WTC11 (cell line): Measurements from ENCODE around the gene MYPN. TPM values are rescaled to one million over a fixed set of nuclear protein-coding genes. Genes with fewer than 3 reads are reported as not detected.

Source experiments
- ATAC-seq: fragments of 200-7000 bp; cut with Tn5 transposase; 2 replicates; pipeline ENCODE4 v1.10.0; 2021; ENCODE audit warnings: mild to moderate bottlenecking, moderate library complexity
- CTCF ChIA-PET: fragments of 300-600 bp; sonication (Branson Sonifier 250); formaldehyde crosslinking; loops from one replicate; lab custom pipeline; 2021; ENCODE audit warnings: antibody characterized with exemption; lab: Charles Lee
- POLR2A ChIA-PET: fragments of 350-600 bp; sonication (Branson Sonifier 250); formaldehyde crosslinking; loops from one replicate; lab custom pipeline; 2021; ENCODE audit warnings: antibody characterized with exemption; lab: Charles Lee
- DNase-seq: peaks from one replicate; pipeline ENCODE4 v3.0.0; 2021; ENCODE audit warnings: low spot score
- H3K27ac Mint-ChIP-seq: 2 replicates; pipeline ENCODE4 v1.8.0; 2021; ENCODE audit warnings: mixed read lengths
- H3K27me3 Mint-ChIP-seq: 2 replicates; pipeline ENCODE4 v1.8.0; 2021; ENCODE audit warnings: low read depth, mild to moderate bottlenecking, moderate library complexity, mixed read lengths
- H3K36me3 Mint-ChIP-seq: 2 replicates; pipeline ENCODE4 v1.8.0; 2021; ENCODE audit warnings: mixed read lengths
- H3K4me1 Mint-ChIP-seq: 2 replicates; pipeline ENCODE4 v1.8.0; 2022; ENCODE audit warnings: mixed read lengths
- H3K4me3 Mint-ChIP-seq: 2 replicates; pipeline ENCODE4 v1.8.0; 2021; ENCODE audit warnings: mild to moderate bottlenecking, moderate library complexity, mixed read lengths
- H3K9me3 Mint-ChIP-seq: 2 replicates; pipeline ENCODE4 v1.8.0; 2021; ENCODE audit warnings: mixed read lengths
- ELF4 ChIP-seq: sonication (generic); formaldehyde crosslinking; IDR thresholded peaks from 2 replicates; pipeline ENCODE4 v1.8.1; 2022; ENCODE audit warnings: low read depth, mild to moderate bottlenecking, moderate library complexity, missing genetic modification reagents
- EMX1 ChIP-seq: fragments of 250-450 bp; sonication (Bioruptor Pico); IDR thresholded peaks from 2 replicates; pipeline ENCODE4 v1.8.0; 2021; ENCODE audit warnings: mild to moderate bottlenecking
- FOXK1 ChIP-seq: sonication (generic); formaldehyde crosslinking; IDR thresholded peaks from 2 replicates; pipeline ENCODE4 v1.8.0; 2022; ENCODE audit warnings: mild to moderate bottlenecking, moderate library complexity, missing genetic modification reagents
- GABPB1 ChIP-seq: sonication (generic); formaldehyde crosslinking; IDR thresholded peaks from 2 replicates; pipeline ENCODE4 v1.8.1; 2023; ENCODE audit warnings: mild to moderate bottlenecking, missing genetic modification reagents
- NFE2L1 ChIP-seq: sonication (generic); formaldehyde crosslinking; IDR thresholded peaks from 2 replicates; pipeline ENCODE4 v1.8.1; 2023; ENCODE audit warnings: missing genetic modification reagents
- NR2C2 ChIP-seq: sonication (generic); formaldehyde crosslinking; IDR thresholded peaks from 2 replicates; pipeline ENCODE4 v1.8.0; 2022; ENCODE audit warnings: mild to moderate bottlenecking, missing genetic modification reagents
- SMAD3 ChIP-seq: sonication (generic); formaldehyde crosslinking; IDR thresholded peaks from 2 replicates; pipeline ENCODE4 v1.8.0; 2022; ENCODE audit warnings: missing genetic modification reagents, mild to moderate bottlenecking, borderline replicate concordance
- ZNF138 ChIP-seq: sonication (generic); formaldehyde crosslinking; conservative IDR thresholded peaks from 2 replicates; pipeline ENCODE4 v1.8.1; 2022; ENCODE audit warnings: mild to moderate bottlenecking, moderate library complexity, missing genetic modification reagents
- ZNF219 ChIP-seq: sonication (generic); formaldehyde crosslinking; IDR thresholded peaks from 2 replicates; pipeline ENCODE4 v1.8.0; 2023; ENCODE audit warnings: missing genetic modification reagents, mild to moderate bottlenecking, borderline replicate concordance
- ZNF416 ChIP-seq: fragments of 250-450 bp; sonication (Bioruptor Pico); IDR thresholded peaks from 2 replicates; pipeline ENCODE4 v1.9.0; 2021; ENCODE audit warnings: mild to moderate bottlenecking, inconsistent platforms
- total RNA-seq: library from RNA; stranded (reverse); gene quantifications from 3 replicates; pipeline ENCODE4 v1.2.3, GENCODE V29; 2021
- TF ChIP-seq, protein P1 (sequence below): fragments of 250-450 bp; sonication (Bioruptor Pico); IDR thresholded peaks from 2 replicates; pipeline ENCODE4 v1.8.0; 2021; ENCODE audit warnings: mild to moderate bottlenecking
- TF ChIP-seq, protein P2 (sequence below): sonication (generic); formaldehyde crosslinking; IDR thresholded peaks from 2 replicates; pipeline ENCODE4 v1.8.0; 2023; ENCODE audit warnings: missing genetic modification reagents
- TF ChIP-seq, protein P3 (sequence below): sonication (generic); formaldehyde crosslinking; IDR thresholded peaks from 2 replicates; pipeline ENCODE4 v1.8.1; 2023; ENCODE audit warnings: mild to moderate bottlenecking, missing genetic modification reagents, moderate library complexity
- TF ChIP-seq, protein P4 (sequence below): sonication (generic); formaldehyde crosslinking; IDR thresholded peaks from 2 replicates; pipeline ENCODE4 v1.8.1; 2023; ENCODE audit warnings: mild to moderate bottlenecking, missing genetic modification reagents
- TF ChIP-seq, protein P5 (sequence below): sonication (generic); formaldehyde crosslinking; IDR thresholded peaks from 2 replicates; pipeline ENCODE4 v1.8.0; 2022; ENCODE audit warnings: missing genetic modification reagents
- TF ChIP-seq, protein P6 (sequence below): fragments of 250-450 bp; sonication (Bioruptor Pico); IDR thresholded peaks from 2 replicates; pipeline ENCODE4 v1.9.0; 2021; ENCODE audit warnings: mild to moderate bottlenecking, borderline replicate concordance
- TF ChIP-seq, protein P7 (sequence below): sonication (generic); formaldehyde crosslinking; conservative IDR thresholded peaks from 2 replicates; pipeline ENCODE4 v1.8.1; 2022; ENCODE audit warnings: mild to moderate bottlenecking, missing genetic modification reagents
- TF ChIP-seq, protein P8 (sequence below): sonication (generic); formaldehyde crosslinking; IDR thresholded peaks from 2 replicates; pipeline ENCODE4 v1.8.1; 2023; ENCODE audit warnings: mild to moderate bottlenecking, missing genetic modification reagents
- TF ChIP-seq, protein P9 (sequence below): sonication (generic); formaldehyde crosslinking; IDR thresholded peaks from 2 replicates; pipeline ENCODE4 v1.8.1; 2022; ENCODE audit warnings: low read depth, missing genetic modification reagents, borderline replicate concordance

MYPN gene
- total RNA-seq, 1 experiment from 2014 or later: not detected

DNA sequence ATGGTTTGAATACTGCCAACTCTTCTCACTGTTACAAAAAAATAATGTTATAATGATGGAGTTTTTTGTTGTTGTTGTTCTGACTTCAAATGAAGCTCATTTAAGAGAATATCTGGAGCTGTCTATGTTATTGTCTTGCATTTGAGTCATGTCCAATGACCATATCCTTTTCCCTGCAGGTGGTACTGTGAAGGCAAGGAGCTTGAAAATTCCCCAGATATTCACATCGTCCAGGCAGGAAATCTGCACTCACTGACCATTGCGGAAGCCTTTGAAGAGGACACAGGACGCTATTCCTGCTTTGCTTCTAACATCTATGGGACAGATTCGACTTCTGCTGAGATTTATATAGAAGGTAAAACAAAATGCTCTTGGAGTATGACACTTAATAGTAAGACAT, 33.5 kb downstream of the MYPN start:
- H3K9me3 Mint-ChIP-seq: no peaks in the 10 kb centered on the region
- TF ChIP-seq GABPB1: no peak
- TF ChIP-seq, protein P1, sequence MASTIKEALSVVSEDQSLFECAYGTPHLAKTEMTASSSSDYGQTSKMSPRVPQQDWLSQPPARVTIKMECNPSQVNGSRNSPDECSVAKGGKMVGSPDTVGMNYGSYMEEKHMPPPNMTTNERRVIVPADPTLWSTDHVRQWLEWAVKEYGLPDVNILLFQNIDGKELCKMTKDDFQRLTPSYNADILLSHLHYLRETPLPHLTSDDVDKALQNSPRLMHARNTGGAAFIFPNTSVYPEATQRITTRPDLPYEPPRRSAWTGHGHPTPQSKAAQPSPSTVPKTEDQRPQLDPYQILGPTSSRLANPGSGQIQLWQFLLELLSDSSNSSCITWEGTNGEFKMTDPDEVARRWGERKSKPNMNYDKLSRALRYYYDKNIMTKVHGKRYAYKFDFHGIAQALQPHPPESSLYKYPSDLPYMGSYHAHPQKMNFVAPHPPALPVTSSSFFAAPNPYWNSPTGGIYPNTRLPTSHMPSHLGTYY (CRISPR knock-in tag): no peak
- no peak for TF ChIP-seq FOXK1 (CRISPR knock-in tag)
- TF ChIP-seq ZNF219 (CRISPR knock-in tag): no peak
- TF ChIP-seq NFE2L1 (CRISPR knock-in tag): no peak
- TF ChIP-seq, protein P2, sequence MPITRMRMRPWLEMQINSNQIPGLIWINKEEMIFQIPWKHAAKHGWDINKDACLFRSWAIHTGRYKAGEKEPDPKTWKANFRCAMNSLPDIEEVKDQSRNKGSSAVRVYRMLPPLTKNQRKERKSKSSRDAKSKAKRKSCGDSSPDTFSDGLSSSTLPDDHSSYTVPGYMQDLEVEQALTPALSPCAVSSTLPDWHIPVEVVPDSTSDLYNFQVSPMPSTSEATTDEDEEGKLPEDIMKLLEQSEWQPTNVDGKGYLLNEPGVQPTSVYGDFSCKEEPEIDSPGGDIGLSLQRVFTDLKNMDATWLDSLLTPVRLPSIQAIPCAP: no peak
- TF ChIP-seq, protein P3, sequence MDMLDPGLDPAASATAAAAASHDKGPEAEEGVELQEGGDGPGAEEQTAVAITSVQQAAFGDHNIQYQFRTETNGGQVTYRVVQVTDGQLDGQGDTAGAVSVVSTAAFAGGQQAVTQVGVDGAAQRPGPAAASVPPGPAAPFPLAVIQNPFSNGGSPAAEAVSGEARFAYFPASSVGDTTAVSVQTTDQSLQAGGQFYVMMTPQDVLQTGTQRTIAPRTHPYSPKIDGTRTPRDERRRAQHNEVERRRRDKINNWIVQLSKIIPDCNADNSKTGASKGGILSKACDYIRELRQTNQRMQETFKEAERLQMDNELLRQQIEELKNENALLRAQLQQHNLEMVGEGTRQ (CRISPR knock-in tag): no peak
- TF ChIP-seq ZNF416 (CRISPR knock-in tag): no peak
- TF ChIP-seq, protein P4, sequence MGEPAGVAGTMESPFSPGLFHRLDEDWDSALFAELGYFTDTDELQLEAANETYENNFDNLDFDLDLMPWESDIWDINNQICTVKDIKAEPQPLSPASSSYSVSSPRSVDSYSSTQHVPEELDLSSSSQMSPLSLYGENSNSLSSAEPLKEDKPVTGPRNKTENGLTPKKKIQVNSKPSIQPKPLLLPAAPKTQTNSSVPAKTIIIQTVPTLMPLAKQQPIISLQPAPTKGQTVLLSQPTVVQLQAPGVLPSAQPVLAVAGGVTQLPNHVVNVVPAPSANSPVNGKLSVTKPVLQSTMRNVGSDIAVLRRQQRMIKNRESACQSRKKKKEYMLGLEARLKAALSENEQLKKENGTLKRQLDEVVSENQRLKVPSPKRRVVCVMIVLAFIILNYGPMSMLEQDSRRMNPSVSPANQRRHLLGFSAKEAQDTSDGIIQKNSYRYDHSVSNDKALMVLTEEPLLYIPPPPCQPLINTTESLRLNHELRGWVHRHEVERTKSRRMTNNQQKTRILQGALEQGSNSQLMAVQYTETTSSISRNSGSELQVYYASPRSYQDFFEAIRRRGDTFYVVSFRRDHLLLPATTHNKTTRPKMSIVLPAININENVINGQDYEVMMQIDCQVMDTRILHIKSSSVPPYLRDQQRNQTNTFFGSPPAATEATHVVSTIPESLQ: no peak
- TF ChIP-seq, protein P5, sequence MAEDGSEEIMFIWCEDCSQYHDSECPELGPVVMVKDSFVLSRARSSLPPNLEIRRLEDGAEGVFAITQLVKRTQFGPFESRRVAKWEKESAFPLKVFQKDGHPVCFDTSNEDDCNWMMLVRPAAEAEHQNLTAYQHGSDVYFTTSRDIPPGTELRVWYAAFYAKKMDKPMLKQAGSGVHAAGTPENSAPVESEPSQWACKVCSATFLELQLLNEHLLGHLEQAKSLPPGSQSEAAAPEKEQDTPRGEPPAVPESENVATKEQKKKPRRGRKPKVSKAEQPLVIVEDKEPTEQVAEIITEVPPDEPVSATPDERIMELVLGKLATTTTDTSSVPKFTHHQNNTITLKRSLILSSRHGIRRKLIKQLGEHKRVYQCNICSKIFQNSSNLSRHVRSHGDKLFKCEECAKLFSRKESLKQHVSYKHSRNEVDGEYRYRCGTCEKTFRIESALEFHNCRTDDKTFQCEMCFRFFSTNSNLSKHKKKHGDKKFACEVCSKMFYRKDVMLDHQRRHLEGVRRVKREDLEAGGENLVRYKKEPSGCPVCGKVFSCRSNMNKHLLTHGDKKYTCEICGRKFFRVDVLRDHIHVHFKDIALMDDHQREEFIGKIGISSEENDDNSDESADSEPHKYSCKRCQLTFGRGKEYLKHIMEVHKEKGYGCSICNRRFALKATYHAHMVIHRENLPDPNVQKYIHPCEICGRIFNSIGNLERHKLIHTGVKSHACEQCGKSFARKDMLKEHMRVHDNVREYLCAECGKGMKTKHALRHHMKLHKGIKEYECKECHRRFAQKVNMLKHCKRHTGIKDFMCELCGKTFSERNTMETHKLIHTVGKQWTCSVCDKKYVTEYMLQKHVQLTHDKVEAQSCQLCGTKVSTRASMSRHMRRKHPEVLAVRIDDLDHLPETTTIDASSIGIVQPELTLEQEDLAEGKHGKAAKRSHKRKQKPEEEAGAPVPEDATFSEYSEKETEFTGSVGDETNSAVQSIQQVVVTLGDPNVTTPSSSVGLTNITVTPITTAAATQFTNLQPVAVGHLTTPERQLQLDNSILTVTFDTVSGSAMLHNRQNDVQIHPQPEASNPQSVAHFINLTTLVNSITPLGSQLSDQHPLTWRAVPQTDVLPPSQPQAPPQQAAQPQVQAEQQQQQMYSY: no peak
- TF ChIP-seq, protein P6, sequence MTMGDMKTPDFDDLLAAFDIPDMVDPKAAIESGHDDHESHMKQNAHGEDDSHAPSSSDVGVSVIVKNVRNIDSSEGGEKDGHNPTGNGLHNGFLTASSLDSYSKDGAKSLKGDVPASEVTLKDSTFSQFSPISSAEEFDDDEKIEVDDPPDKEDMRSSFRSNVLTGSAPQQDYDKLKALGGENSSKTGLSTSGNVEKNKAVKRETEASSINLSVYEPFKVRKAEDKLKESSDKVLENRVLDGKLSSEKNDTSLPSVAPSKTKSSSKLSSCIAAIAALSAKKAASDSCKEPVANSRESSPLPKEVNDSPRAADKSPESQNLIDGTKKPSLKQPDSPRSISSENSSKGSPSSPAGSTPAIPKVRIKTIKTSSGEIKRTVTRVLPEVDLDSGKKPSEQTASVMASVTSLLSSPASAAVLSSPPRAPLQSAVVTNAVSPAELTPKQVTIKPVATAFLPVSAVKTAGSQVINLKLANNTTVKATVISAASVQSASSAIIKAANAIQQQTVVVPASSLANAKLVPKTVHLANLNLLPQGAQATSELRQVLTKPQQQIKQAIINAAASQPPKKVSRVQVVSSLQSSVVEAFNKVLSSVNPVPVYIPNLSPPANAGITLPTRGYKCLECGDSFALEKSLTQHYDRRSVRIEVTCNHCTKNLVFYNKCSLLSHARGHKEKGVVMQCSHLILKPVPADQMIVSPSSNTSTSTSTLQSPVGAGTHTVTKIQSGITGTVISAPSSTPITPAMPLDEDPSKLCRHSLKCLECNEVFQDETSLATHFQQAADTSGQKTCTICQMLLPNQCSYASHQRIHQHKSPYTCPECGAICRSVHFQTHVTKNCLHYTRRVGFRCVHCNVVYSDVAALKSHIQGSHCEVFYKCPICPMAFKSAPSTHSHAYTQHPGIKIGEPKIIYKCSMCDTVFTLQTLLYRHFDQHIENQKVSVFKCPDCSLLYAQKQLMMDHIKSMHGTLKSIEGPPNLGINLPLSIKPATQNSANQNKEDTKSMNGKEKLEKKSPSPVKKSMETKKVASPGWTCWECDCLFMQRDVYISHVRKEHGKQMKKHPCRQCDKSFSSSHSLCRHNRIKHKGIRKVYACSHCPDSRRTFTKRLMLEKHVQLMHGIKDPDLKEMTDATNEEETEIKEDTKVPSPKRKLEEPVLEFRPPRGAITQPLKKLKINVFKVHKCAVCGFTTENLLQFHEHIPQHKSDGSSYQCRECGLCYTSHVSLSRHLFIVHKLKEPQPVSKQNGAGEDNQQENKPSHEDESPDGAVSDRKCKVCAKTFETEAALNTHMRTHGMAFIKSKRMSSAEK: no peak

DNA sequence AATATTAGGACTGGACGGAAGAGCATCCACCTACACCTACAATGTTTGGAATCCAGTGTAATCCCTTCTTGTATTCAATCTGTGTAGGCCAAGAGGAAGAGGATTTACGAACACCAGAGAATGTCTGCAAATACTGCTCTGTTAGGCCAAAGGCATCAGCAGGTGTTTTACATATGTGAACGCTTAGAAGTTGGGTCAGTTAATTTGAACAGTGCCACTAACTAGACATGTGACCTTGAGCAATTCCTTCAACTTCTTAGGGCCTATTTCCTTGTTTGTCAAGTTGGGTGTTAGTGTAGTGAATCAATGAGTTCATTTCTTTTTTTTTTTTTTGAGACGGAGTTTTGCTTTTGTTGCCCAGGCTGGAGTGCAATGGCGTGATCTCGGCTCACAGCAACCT, 35.4 kb downstream of the MYPN start:
- H3K27ac Mint-ChIP-seq: no peak overlapping the region
- H3K9me3 Mint-ChIP-seq: no peaks in the 10 kb centered on the region
- POLR2A ChIA-PET: no interaction called here
- H3K4me1 Mint-ChIP-seq: no peaks in the 10 kb centered on the region
- H3K4me3 Mint-ChIP-seq: no peak overlapping the region
- H3K27me3 Mint-ChIP-seq: no peaks in the 10 kb centered on the region; the same call in 1 of the 2 replicates
- DNase-seq (no peak), ATAC-seq (no peak)
- no peaks in the 10 kb centered on the region for H3K36me3 Mint-ChIP-seq
- CTCF ChIA-PET: no interaction called here
- TF ChIP-seq, protein P7, sequence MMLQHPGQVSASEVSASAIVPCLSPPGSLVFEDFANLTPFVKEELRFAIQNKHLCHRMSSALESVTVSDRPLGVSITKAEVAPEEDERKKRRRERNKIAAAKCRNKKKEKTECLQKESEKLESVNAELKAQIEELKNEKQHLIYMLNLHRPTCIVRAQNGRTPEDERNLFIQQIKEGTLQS (CRISPR knock-in tag): no peak
- TF ChIP-seq, protein P8, sequence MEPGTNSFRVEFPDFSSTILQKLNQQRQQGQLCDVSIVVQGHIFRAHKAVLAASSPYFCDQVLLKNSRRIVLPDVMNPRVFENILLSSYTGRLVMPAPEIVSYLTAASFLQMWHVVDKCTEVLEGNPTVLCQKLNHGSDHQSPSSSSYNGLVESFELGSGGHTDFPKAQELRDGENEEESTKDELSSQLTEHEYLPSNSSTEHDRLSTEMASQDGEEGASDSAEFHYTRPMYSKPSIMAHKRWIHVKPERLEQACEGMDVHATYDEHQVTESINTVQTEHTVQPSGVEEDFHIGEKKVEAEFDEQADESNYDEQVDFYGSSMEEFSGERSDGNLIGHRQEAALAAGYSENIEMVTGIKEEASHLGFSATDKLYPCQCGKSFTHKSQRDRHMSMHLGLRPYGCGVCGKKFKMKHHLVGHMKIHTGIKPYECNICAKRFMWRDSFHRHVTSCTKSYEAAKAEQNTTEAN: no peak
- TF ChIP-seq ZNF138 (CRISPR knock-in tag) (no peak), SMAD3 (CRISPR knock-in tag) (no peak), ZNF416 (CRISPR knock-in tag) (no peak), NR2C2 (CRISPR knock-in tag) (no peak), EMX1 (CRISPR knock-in tag) (no peak), FOXK1 (CRISPR knock-in tag) (no peak), ELF4 (no peak)
- TF ChIP-seq, protein P9, sequence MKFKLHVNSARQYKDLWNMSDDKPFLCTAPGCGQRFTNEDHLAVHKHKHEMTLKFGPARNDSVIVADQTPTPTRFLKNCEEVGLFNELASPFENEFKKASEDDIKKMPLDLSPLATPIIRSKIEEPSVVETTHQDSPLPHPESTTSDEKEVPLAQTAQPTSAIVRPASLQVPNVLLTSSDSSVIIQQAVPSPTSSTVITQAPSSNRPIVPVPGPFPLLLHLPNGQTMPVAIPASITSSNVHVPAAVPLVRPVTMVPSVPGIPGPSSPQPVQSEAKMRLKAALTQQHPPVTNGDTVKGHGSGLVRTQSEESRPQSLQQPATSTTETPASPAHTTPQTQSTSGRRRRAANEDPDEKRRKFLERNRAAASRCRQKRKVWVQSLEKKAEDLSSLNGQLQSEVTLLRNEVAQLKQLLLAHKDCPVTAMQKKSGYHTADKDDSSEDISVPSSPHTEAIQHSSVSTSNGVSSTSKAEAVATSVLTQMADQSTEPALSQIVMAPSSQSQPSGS (CRISPR knock-in tag): no peak

More for the DNA sequence above, 33.5 kb downstream of the MYPN start:
- CTCF ChIA-PET: no interaction called here
- Mint-ChIP-seq H3K27me3 (peaks cover 4% of the 10 kb centered on the region; the same call in 1 of the 2 replicates), H3K4me3 (no peak overlapping the region), H3K36me3 (no peaks in the 10 kb centered on the region), H3K27ac (no peak overlapping the region), H3K4me1 (no peaks in the 10 kb centered on the region)
- no peak for DNase-seq
- no peak for ATAC-seq
- POLR2A ChIA-PET: no interaction called here
